Astrocyte (in vitro differentiated cells and primary cell): Measurements from ENCODE around the gene CNN3. TPM values are rescaled to one million over a fixed set of nuclear protein-coding genes. Genes with fewer than 3 reads are reported as not detected.

Experiments used
- DNase-seq: peaks from one replicate; pipeline ENCODE4 v3.0.0-alpha.2; 2010; ENCODE audit warnings: low read depth
- FAIRE-seq: peaks from 2 replicates; lab custom pipeline; 2011; peaks lifted over from hg19 to GRCh38; lab: Jason Lieb, UNC
- H2AFZ ChIP-seq: 2 replicates; pipeline ENCODE4 v1.6.0; 2012; ENCODE audit warnings: low read depth, low read length, inconsistent platforms
- H3K27ac ChIP-seq: 2 replicates; pipeline ENCODE4 v1.5.1; 2011; ENCODE audit warnings: low read depth, low read length, inconsistent platforms
- H3K27me3 ChIP-seq: 2 replicates; pipeline ENCODE4 v1.6.0; 2011; ENCODE audit warnings: low read length, inconsistent platforms; ENCODE audit not compliant: insufficient read depth
- H3K36me3 ChIP-seq: 2 replicates; pipeline ENCODE4 v1.5.1; 2011; ENCODE audit warnings: low read length, inconsistent platforms; ENCODE audit not compliant: insufficient read depth
- H3K4me1 ChIP-seq: 2 replicates; pipeline ENCODE4 v1.5.1; 2011; ENCODE audit warnings: low read length, inconsistent platforms; ENCODE audit not compliant: insufficient read depth
- H3K4me2 ChIP-seq: 2 replicates; pipeline ENCODE4 v1.6.0; 2012; ENCODE audit warnings: low read length, inconsistent platforms
- H3K4me3 ChIP-seq: 2 replicates; pipeline ENCODE4 v1.5.1; 2011; ENCODE audit warnings: low read depth, mild to moderate bottlenecking, low read length, inconsistent platforms; ENCODE audit not compliant: insufficient read depth
- H3K79me2 ChIP-seq: 2 replicates; pipeline ENCODE4 v1.6.0; 2012; ENCODE audit warnings: mild to moderate bottlenecking, low read length, inconsistent platforms; ENCODE audit not compliant: insufficient read depth
- H3K9ac ChIP-seq: 2 replicates; pipeline ENCODE4 v1.6.0; 2012; ENCODE audit warnings: mild to moderate bottlenecking, low read length, inconsistent platforms
- H3K9me3 ChIP-seq: 2 replicates; pipeline ENCODE4 v1.5.1; 2012; ENCODE audit warnings: low read depth, mild to moderate bottlenecking, low read length, inconsistent platforms; ENCODE audit not compliant: insufficient read depth
- H4K20me1 ChIP-seq: 2 replicates; pipeline ENCODE4 v1.6.0; 2012; ENCODE audit warnings: low read length, inconsistent platforms; ENCODE audit not compliant: insufficient read depth
- H3K27ac Mint-ChIP-seq: one replicate; pipeline ENCODE4 v1.8.0; 2021; ENCODE audit warnings: mild to moderate bottlenecking, mixed read lengths; ENCODE audit not compliant: unreplicated experiment
- H3K27me3 Mint-ChIP-seq: one replicate; pipeline ENCODE4 v1.8.0; 2021; ENCODE audit warnings: low read depth, mixed read lengths; ENCODE audit not compliant: unreplicated experiment
- H3K36me3 Mint-ChIP-seq: one replicate; pipeline ENCODE4 v1.8.0; 2021; ENCODE audit warnings: low read depth, mixed read lengths; ENCODE audit not compliant: unreplicated experiment
- H3K4me1 Mint-ChIP-seq: one replicate; pipeline ENCODE4 v1.8.0; 2021; ENCODE audit warnings: low read depth, mixed read lengths; ENCODE audit not compliant: unreplicated experiment
- H3K4me3 Mint-ChIP-seq: one replicate; pipeline ENCODE4 v1.8.0; 2021; ENCODE audit warnings: mild to moderate bottlenecking, moderate library complexity, mixed read lengths; ENCODE audit not compliant: unreplicated experiment
- H3K9me3 Mint-ChIP-seq: one replicate; pipeline ENCODE4 v1.8.0; 2021; ENCODE audit warnings: mild to moderate bottlenecking, mixed read lengths; ENCODE audit not compliant: unreplicated experiment
- CTCF ChIP-seq: IDR thresholded peaks from 2 replicates; pipeline ENCODE4 v1.5.1; 2011; ENCODE audit warnings: low read depth, mild to moderate bottlenecking, inconsistent platforms, low read length, moderate library complexity; ENCODE audit not compliant: insufficient read depth
- EZH2 ChIP-seq: IDR thresholded peaks from 2 replicates; pipeline ENCODE4 v1.6.1; 2012; ENCODE audit warnings: mild to moderate bottlenecking, low read length, inconsistent platforms; ENCODE audit not compliant: insufficient read depth
- total RNA-seq: library from RNA; stranded (reverse); gene quantifications from 2 replicates; pipeline ENCODE4 v1.2.1, GENCODE V29; 2021

The CNN3 gene
- total RNA-seq, 1 donor from 2014 or later: 515 TPM

GRCh38 chr1:94921977-94922376, 4.9 kb downstream of the CNN3 start:
- Histone ChIP-seq H3K4me1 (peaks cover 57% of the 10 kb centered on the region), H3K4me3 (no peak overlapping the region), H3K36me3 (peaks cover 3% of the 10 kb centered on the region), H3K9me3 (no peaks in the 10 kb centered on the region), H3K27ac (peak overlapping the region; percentile 100), H3K27me3 (no peaks in the 10 kb centered on the region), H3K4me2 (peak overlapping the region; percentile 84), H3K9ac (no peak overlapping the region), H3K79me2 (peaks cover 99% of the 10 kb centered on the region), H2AFZ (no peak overlapping the region), H4K20me1 (peaks cover 92% of the 10 kb centered on the region)
- no peak for FAIRE-seq
- no peaks in the 10 kb centered on the region for H3K27me3 Mint-ChIP-seq
- H3K36me3 Mint-ChIP-seq: peaks cover 24% of the 10 kb centered on the region
- peaks cover 48% of the 10 kb centered on the region for H3K4me1 Mint-ChIP-seq
- H3K4me3 Mint-ChIP-seq: peak overlapping the region; percentile 95
- no peaks in the 10 kb centered on the region for H3K9me3 Mint-ChIP-seq
- no peak for TF ChIP-seq CTCF
- DNase-seq: no peak
- peak overlapping the region; percentile 97 for H3K27ac Mint-ChIP-seq

- no peaks in the 10 kb centered on the region for H3K27me3 ChIP-seq
- no peak for TF ChIP-seq CTCF
- no peak for TF ChIP-seq EZH2
- H2AFZ ChIP-seq: no peak overlapping the region
- Mint-ChIP-seq H3K9me3 (no peaks in the 10 kb centered on the region), H3K27ac (peak overlapping the region; percentile 36), H3K4me3 (peak overlapping the region; percentile 75), H3K36me3 (peaks cover 29% of the 10 kb centered on the region), H3K27me3 (no peaks in the 10 kb centered on the region), H3K4me1 (peaks cover 63% of the 10 kb centered on the region)
- peaks cover 100% of the 10 kb centered on the region for H3K79me2 ChIP-seq
- FAIRE-seq: no peak
- H3K36me3 ChIP-seq: peaks cover 3% of the 10 kb centered on the region
- H4K20me1 ChIP-seq: peaks cover 100% of the 10 kb centered on the region
- peaks cover 57% of the 10 kb centered on the region for H3K4me1 ChIP-seq
- no peak overlapping the region for H3K4me3 ChIP-seq
- H3K27ac ChIP-seq: peak overlapping the region; percentile 2
- no peak for DNase-seq
- H3K4me2 ChIP-seq: peak overlapping the region; percentile 68
- no peaks in the 10 kb centered on the region for H3K9me3 ChIP-seq
- no peak overlapping the region for H3K9ac ChIP-seq
Measured at GRCh38 chr1:94920061-94920460, 6.8 kb downstream of the CNN3 start.

- Mint-ChIP-seq H3K9me3 (no peaks in the 10 kb centered on the region), H3K27ac (peak overlapping the region; percentile 36), H3K27me3 (no peaks in the 10 kb centered on the region), H3K4me3 (peak overlapping the region; percentile 75), H3K4me1 (peaks cover 65% of the 10 kb centered on the region), H3K36me3 (peaks cover 26% of the 10 kb centered on the region)
- Histone ChIP-seq H3K4me2 (peak overlapping the region; percentile 68), H3K4me1 (peaks cover 57% of the 10 kb centered on the region), H2AFZ (no peak overlapping the region), H3K79me2 (peaks cover 100% of the 10 kb centered on the region), H3K27ac (peak overlapping the region; percentile 2), H3K9me3 (no peaks in the 10 kb centered on the region), H3K36me3 (peaks cover 3% of the 10 kb centered on the region), H3K27me3 (no peaks in the 10 kb centered on the region), H3K4me3 (no peak overlapping the region), H3K9ac (no peak overlapping the region), H4K20me1 (peaks cover 100% of the 10 kb centered on the region)
- DNase-seq: no peak
- no peak for TF ChIP-seq CTCF
- no peak for TF ChIP-seq EZH2
- no peak for FAIRE-seq
Measured at GRCh38 chr1:94919241-94920030, 7.5 kb downstream of the CNN3 start.
